PC-9 (cell line): ENCODE measurements around the gene ERN1. TPM values are rescaled to one million over a fixed set of nuclear protein-coding genes. Genes with fewer than 3 reads are reported as not detected.

ENCODE experiments used
- BruUV-seq: library from RNA; stranded (reverse); fragments of 400-500 nt; replicated peaks from 2 replicates; lab custom pipeline; 2021; lab: Mats Ljungman, UMichigan
- CTCF ChIA-PET: fragments of 300-600 bp; sonication (Branson Sonifier 250); formaldehyde crosslinking; loops from one replicate; lab custom pipeline; 2022; ENCODE audit warnings: antibody characterized with exemption; lab: Charles Lee
- POLR2A ChIA-PET: fragments of 300-600 bp; sonication (Branson Sonifier 250); formaldehyde crosslinking; loops from one replicate; lab custom pipeline; 2022; ENCODE audit warnings: antibody characterized with exemption; ENCODE audit not compliant: unreplicated experiment; lab: Charles Lee
- DNase-seq, 2 experiments: peaks; one replicate each; pipeline versions ENCODE4 v3.0.0 to v3.0.0-alpha.2; 2015 to 2022; ENCODE audit warnings: mixed read lengths in 1 of 2
- H2AFZ ChIP-seq: fragments of 200-600 bp; sonication (generic); 2 replicates; pipeline ENCODE4 v1.8.1; 2017; ENCODE audit warnings: antibody characterized with exemption
- H3F3A ChIP-seq: fragments of 200-600 bp; sonication (generic); 2 replicates; pipeline ENCODE4 v1.8.1; 2017; ENCODE audit warnings: antibody characterized with exemption, mild to moderate bottlenecking, low read depth; ENCODE audit not compliant: insufficient read depth
- H3K27ac ChIP-seq: fragments of 200-600 bp; sonication (generic); 2 replicates; pipeline ENCODE4 v1.6.1; 2016; ENCODE audit warnings: mixed run types
- H3K27me3 ChIP-seq: fragments of 200-600 bp; sonication (generic); 2 replicates; pipeline ENCODE4 v1.6.1; 2016; ENCODE audit warnings: low read depth, mixed run types; ENCODE audit not compliant: insufficient read depth
- H3K36me3 ChIP-seq: fragments of 200-600 bp; sonication (generic); 2 replicates; pipeline ENCODE4 v1.6.1; 2016; ENCODE audit warnings: low read depth, mixed run types
- H3K4me1 ChIP-seq: fragments of 200-600 bp; sonication (generic); replicated peaks from 2 replicates; pipeline ENCODE4 v1.6.1; 2016; ENCODE audit warnings: mixed run types; ENCODE audit not compliant: insufficient read depth
- H3K4me2 ChIP-seq: fragments of 200-600 bp; sonication (generic); 2 replicates; pipeline ENCODE4 v1.6.1; 2017; ENCODE audit warnings: mixed run types
- H3K4me3 ChIP-seq: fragments of 200-600 bp; sonication (generic); 2 replicates; pipeline ENCODE4 v1.6.1; 2016; ENCODE audit warnings: mixed run types
- H3K79me2 ChIP-seq: fragments of 200-600 bp; sonication (generic); 2 replicates; pipeline ENCODE4 v1.6.1; 2017; ENCODE audit warnings: low read depth, mixed run types
- H3K9me2 ChIP-seq: fragments of 200-600 bp; sonication (generic); 2 replicates; pipeline ENCODE4 v1.8.1; 2017; ENCODE audit warnings: mild to moderate bottlenecking; ENCODE audit not compliant: insufficient read depth
- H3K9me3 ChIP-seq: fragments of 200-600 bp; sonication (generic); 2 replicates; pipeline ENCODE4 v1.8.1; 2016; ENCODE audit warnings: low read depth; ENCODE audit not compliant: insufficient read depth
- H4K20me1 ChIP-seq: fragments of 200-600 bp; sonication (generic); 2 replicates; pipeline ENCODE4 v1.8.1; 2017; ENCODE audit not compliant: insufficient read depth
- CTCF ChIP-seq: fragments of 200-600 bp; sonication (generic); conservative IDR thresholded peaks from 2 replicates; pipeline ENCODE4 v1.6.1; 2017; ENCODE audit warnings: mixed run types, antibody characterized with exemption, mild to moderate bottlenecking, moderate library complexity
- EZH2 ChIP-seq: fragments of 200-600 bp; sonication (generic); IDR thresholded peaks from 2 replicates; pipeline ENCODE4 v1.8.0; 2017; ENCODE audit warnings: antibody characterized with exemption, low read depth
- intact Hi-C: fragments of 100-400 bp; cut with micrococcal nuclease; formaldehyde crosslinking; loops from one replicate; pipeline ENCODE4 v1.10.0; 2022; ENCODE audit not compliant: unreplicated experiment
- total RNA-seq: library from RNA; stranded (reverse); gene quantifications from 2 replicates; pipeline ENCODE4 v1.2.3, GENCODE V29; 2021

ERN1 gene
- total RNA-seq, 1 experiment from 2014 or later = 9.2 TPM

DNA sequence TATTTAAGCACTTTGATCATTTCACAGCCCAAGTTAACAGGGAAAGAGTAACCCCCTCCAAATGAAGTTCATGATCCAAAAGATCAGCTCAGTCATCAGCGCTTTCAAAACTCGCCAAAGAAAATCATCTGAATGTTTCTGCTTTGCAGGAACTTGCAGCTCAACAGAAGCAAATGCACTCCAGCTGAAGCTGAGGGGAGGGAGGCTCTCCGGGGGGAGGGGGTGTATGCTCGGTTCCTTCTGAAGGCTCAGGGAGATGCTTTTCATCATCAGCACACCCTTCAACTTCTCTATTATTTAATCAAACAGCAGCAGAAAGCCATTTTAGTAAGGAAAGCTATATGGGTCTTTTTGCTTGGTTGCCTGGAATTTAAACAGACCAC lies 24.4 kb upstream of the ERN1 start:
- no peak overlapping the region for H2AFZ ChIP-seq
- peaks cover 17% of the 10 kb centered on the region for H3K4me1 ChIP-seq
- no peak overlapping the region for H3K4me3 ChIP-seq
- intact Hi-C loops = no loop called here
- no peaks in the 10 kb centered on the region for H3K9me2 ChIP-seq
- POLR2A ChIA-PET = interaction anchor here (0.6 kb wide), 1 partner anchor 752 kb away, joined by 4 read pairs; no protein-coding TSS in a partner anchor
- TF ChIP-seq EZH2 (no peak), CTCF (no peak)
- no peak overlapping the region for H3K27ac ChIP-seq
- no peak overlapping the region for H3K4me2 ChIP-seq
- no TSS peak for BruUV-seq
- H3K79me2 ChIP-seq = no peaks in the 10 kb centered on the region
- CTCF ChIA-PET = interaction anchor here (0.8 kb wide), 1 partner anchor 20 kb away, joined by 3 read pairs; no protein-coding TSS in a partner anchor
- DNase-seq = no peak
- H3F3A ChIP-seq = peaks cover 26% of the 10 kb centered on the region
- H3K36me3 ChIP-seq = no peaks in the 10 kb centered on the region
- H4K20me1 ChIP-seq = no peaks in the 10 kb centered on the region
- no peaks in the 10 kb centered on the region for H3K9me3 ChIP-seq
- no peaks in the 10 kb centered on the region for H3K27me3 ChIP-seq

GRCh38 chr17:64153565-64154312 lies 23.8 kb upstream of the ERN1 start:
- ChIA-PET POLR2A (interaction anchor here (0.6 kb wide), 2 partner anchors 160 to 751 kb away, joined by 3 to 4 read pairs; no protein-coding TSS in a partner anchor), CTCF (no interaction called here)
- no peak for DNase-seq
- no peak for TF ChIP-seq CTCF
- no peak for TF ChIP-seq EZH2
- Histone ChIP-seq H2AFZ (no peak overlapping the region), H3K4me1 (peaks cover 11% of the 10 kb centered on the region), H3F3A (peaks cover 31% of the 10 kb centered on the region), H3K36me3 (no peaks in the 10 kb centered on the region), H3K4me2 (no peak overlapping the region), H3K9me3 (no peaks in the 10 kb centered on the region), H3K79me2 (no peaks in the 10 kb centered on the region), H3K27ac (no peak overlapping the region), H3K9me2 (no peaks in the 10 kb centered on the region), H3K27me3 (no peaks in the 10 kb centered on the region), H4K20me1 (no peaks in the 10 kb centered on the region), H3K4me3 (no peak overlapping the region)
- BruUV-seq = no TSS peak
- intact Hi-C loops = no loop called here

DNA sequence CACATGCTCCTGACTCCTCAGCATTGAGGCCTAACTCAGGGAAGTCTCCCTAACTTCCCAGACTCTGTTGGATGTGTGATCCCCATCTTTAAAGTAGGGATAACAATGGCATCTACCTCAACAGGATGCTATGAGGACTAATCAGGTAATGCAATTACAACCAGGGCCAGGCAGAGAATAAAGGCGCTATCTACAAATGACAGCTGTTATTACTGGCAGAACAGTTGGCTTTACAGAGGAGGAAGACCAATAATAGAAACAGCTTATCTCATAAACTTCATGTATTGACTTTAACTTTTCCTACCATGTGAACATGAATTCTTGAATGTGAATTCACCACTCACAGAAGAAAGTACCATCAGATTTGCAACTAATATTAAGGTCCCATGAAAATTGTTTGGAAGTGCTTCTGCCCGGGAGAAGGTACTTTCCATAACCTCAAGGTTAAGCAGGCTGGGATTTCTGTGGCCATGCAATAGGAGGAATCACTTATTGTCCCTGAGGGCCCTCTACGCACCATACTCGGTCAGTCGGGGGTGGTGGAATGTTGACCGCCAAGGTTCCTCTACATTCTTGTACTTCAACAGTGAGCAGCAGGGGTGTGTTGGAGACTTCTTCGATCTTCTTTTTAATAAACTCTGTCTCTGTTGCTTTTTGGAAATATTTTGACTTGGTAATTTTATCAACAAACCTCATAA lies 22.6 kb upstream of the ERN1 start:
- H3F3A ChIP-seq = peaks cover 43% of the 10 kb centered on the region
- DNase-seq = no peak
- no peak overlapping the region for H3K27ac ChIP-seq
- H3K27me3 ChIP-seq = no peaks in the 10 kb centered on the region
- no peak overlapping the region for H3K4me2 ChIP-seq
- no peaks in the 10 kb centered on the region for H3K9me2 ChIP-seq
- no peaks in the 10 kb centered on the region for H4K20me1 ChIP-seq
- TF ChIP-seq CTCF (no peak), EZH2 (no peak)
- H3K9me3 ChIP-seq = no peaks in the 10 kb centered on the region
- peaks cover 13% of the 10 kb centered on the region for H3K4me1 ChIP-seq
- ChIA-PET CTCF (no interaction called here), POLR2A (no interaction called here)
- BruUV-seq = no TSS peak
- intact Hi-C loops = no loop called here
- H3K36me3 ChIP-seq = peaks cover 5% of the 10 kb centered on the region
- H3K4me3 ChIP-seq = no peak overlapping the region
- H3K79me2 ChIP-seq = peaks cover 5% of the 10 kb centered on the region; the same call in 1 of the 2 replicates
- no peak overlapping the region for H2AFZ ChIP-seq
